Esophagus squamous epithelium (tissue), 5 donors: ENCODE results near the gene TRIM72. TPM values are rescaled to one million over a fixed set of nuclear protein-coding genes. Genes with fewer than 3 reads are reported as not detected.

Source experiments
- DNase-seq: peaks from one replicate; lab custom pipeline; 2025; lab: John Stamatoyannopoulos, UW
- H3K27ac ChIP-seq, 4 donors: fragments of 200-600 bp; sonication (generic); one replicate each; pipeline ENCODE4 v1.5.1; 2016 to 2019; ENCODE audit warnings: mild to moderate bottlenecking in 1 of 4
- H3K27me3 ChIP-seq, 4 donors: fragments of 200-600 bp; sonication (generic); 1 replicate in 3 of 4; 2 replicates in 1 of 4; pipeline versions ENCODE4 v1.5.1 to v1.6.0; 2017 to 2021; ENCODE audit warnings: antibody characterized with exemption in 1 of 4
- H3K36me3 ChIP-seq, 3 donors: fragments of 200-600 bp; sonication (generic); one replicate each; pipeline ENCODE4 v1.5.1; 2016 to 2019
- H3K4me1 ChIP-seq, 3 donors: fragments of 200-600 bp; sonication (generic); one replicate each; pipeline ENCODE4 v1.5.1; 2017 to 2019
- H3K4me3 ChIP-seq, 4 donors: fragments of 200-600 bp; sonication (generic); 1 replicate in 3 of 4; 2 replicates in 1 of 4; pipeline ENCODE4 v1.5.1; 2016 to 2019; ENCODE audit warnings: mild to moderate bottlenecking in 2 of 4, moderate library complexity in 1 of 4
- H3K9me3 ChIP-seq, 3 donors: fragments of 200-600 bp; sonication (generic); one replicate each; pipeline ENCODE4 v1.5.1; 2016 to 2019
- CTCF ChIP-seq, 6 experiments: fragments of 450-650 bp in 4 of 6; fragments of 200-600 bp in 2 of 6; sonication (generic) in 2 of 6; IDR thresholded peaks; one replicate each; pipeline ENCODE4 v1.5.1; 2016 to 2019; ENCODE audit warnings: antibody characterized with exemption in 6 of 6, mild to moderate bottlenecking in 4 of 6, moderate library complexity in 4 of 6
- POLR2A ChIP-seq, 4 donors: fragments of 450-650 bp; IDR thresholded peaks; one replicate each; pipeline ENCODE4 v1.6.1; 2017; ENCODE audit warnings: antibody characterized with exemption in 4 of 4, mild to moderate bottlenecking in 4 of 4, moderate library complexity in 3 of 4
- WGBS, 2 donors: methylation state at CpG; one replicate each; pipeline ENCODE4 v1.1.5; 2018; 5-methylcytosine and 5-hydroxymethylcytosine counted together
- intact Hi-C: fragments of 100-400 bp; cut with DNase I; formaldehyde crosslinking; loops from one replicate; pipeline ENCODE4 v1.15.0; 2022
- total RNA-seq, 4 donors: library from RNA; depleted of rRNA; stranded (reverse); fragments of >200 nt; gene quantifications; one replicate each; pipeline ENCODE4 v1.1.0, GENCODE V29; 2016
- donor health status: DM: yes; HTN: yes; CAD: no.

The TRIM72 gene
- total RNA-seq, 4 donors from 2014 or later: not detected

- Histone ChIP-seq H3K9me3 (no peaks in the 10 kb centered on the region), H3K36me3 (peaks cover 10 to 22% (median 15%) of the 10 kb centered on the region in 3 donors), H3K27ac (peak overlapping the region; percentile 95 to 99 (median 98)), H3K4me1 (peaks cover 25 to 48% (median 36%) of the 10 kb centered on the region in 3 donors), H3K4me3 (peak overlapping the region; percentile 84 to 98 (median 93)), H3K27me3 (no peaks in the 10 kb centered on the region)
- 8 to 11% methylated on average over 7 to 11 of the region's 27 CpGs for WGBS, 2 donors
- intact Hi-C loops: no loop called here
- peak in 1 of 4 donors; percentile 29 for TF ChIP-seq POLR2A (IDR thresholded peaks at IDR 0.05)
- no peak for TF ChIP-seq CTCF (IDR thresholded peaks at IDR 0.05)
- no peak for DNase-seq
Measured at GRCh38 chr16:31179219-31179746, 34.6 kb upstream of the TRIM72 start.

- peaks cover 12 to 29% (median 21%) of the 10 kb centered on the region in 3 donors for H3K36me3 ChIP-seq
- H3K4me1 ChIP-seq: peaks cover 25 to 51% (median 36%) of the 10 kb centered on the region in 3 donors
- no peaks in the 10 kb centered on the region for H3K9me3 ChIP-seq
- intact Hi-C loops: no loop called here
- 0% methylated on average over 6 to 13 of the region's 69 CpGs for WGBS, 2 donors
- H3K27ac ChIP-seq: peak within 1 kb of the TSS; percentile 95 to 99 (median 98)
- H3K4me3 ChIP-seq: peak within 1 kb of the TSS; percentile 84 to 98 (median 93)
- DNase-seq: peak; percentile 59
- peak in 3 of 6 experiments; percentile 3 to 25 (median 12) for TF ChIP-seq CTCF (IDR thresholded peaks at IDR 0.05)
- peak; percentile 78 to 100 (median 91) for TF ChIP-seq POLR2A (IDR thresholded peaks at IDR 0.05)
- H3K27me3 ChIP-seq: no peaks in the 10 kb centered on the region
Measured at GRCh38 chr16:31179747-31180459, 34.0 kb upstream of the TRIM72 start, which contains the start of gene FUS. Gene FUS, plus strand, starts transcription at chr16:31180139. Its CDS starts 76 bp downstream, at chr16:31180215.

DNA sequence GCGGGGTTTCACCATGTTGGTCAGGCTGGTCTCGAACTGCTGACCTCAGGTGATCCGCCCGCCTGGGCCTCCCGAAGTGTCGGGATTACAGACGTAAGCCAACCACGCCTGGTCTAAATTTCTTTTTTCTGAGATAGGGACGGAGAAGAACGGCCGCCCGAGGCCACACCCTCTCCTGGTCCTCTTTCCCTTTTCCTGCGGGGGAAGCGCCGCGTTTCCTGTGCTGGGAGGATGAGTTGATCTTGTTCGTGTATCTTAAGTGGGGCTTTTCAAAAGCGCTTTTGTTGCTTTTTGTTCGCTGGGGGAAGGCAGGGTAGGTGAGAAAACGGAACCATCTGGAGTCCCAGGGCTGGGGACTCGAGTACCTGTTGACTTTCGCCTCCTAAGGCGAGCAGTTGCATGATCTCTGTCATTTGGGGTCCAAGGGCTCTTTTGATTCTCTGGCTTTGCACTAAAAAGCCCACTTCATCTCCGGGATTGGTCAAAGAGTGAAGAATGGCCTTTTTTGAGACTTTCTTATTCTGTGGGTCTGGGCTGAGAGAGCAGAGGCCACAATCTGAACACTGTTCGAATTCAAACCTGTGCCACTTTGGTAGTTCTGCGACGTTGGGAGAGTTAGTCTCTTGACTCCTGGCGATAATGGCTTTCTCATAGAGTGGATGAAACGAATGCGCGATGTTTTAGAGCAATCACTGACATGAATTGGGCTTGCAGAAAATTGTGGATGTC is 32.7 kb upstream of the TRIM72 start:
- WGBS, 2 donors: 1 to 3% methylated on average over 28 to 29 of the region's 31 CpGs
- Histone ChIP-seq H3K9me3 (no peaks in the 10 kb centered on the region), H3K4me3 (peak overlapping the region; percentile 84 to 98 (median 93)), H3K36me3 (peaks cover 25 to 42% (median 34%) of the 10 kb centered on the region in 3 donors), H3K4me1 (peaks cover 25 to 63% (median 36%) of the 10 kb centered on the region in 3 donors), H3K27ac (peak overlapping the region; percentile 95 to 99 (median 98)), H3K27me3 (no peaks in the 10 kb centered on the region)
- intact Hi-C loops: no loop called here
- DNase-seq: no peak
- no peak for TF ChIP-seq POLR2A (IDR thresholded peaks at IDR 0.05)
- no peak for TF ChIP-seq CTCF (IDR thresholded peaks at IDR 0.05)

DNA sequence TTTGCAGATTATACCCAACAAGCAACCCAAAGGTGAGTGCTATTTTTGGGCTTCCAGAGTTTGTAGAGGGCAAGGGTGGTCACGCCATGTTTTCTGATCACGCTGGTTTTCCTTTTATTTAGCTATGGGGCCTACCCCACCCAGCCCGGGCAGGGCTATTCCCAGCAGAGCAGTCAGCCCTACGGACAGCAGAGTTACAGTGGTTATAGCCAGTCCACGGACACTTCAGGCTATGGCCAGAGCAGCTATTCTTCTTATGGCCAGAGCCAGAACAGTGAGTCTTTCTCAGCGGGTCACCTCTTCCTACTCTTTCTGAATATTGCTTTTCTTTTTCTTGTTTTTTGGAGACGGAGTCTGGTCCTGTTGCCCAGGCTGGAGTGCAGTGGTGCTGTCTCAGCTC is 31.5 kb upstream of the TRIM72 start:
- intact Hi-C loops: no loop called here
- H3K4me3 ChIP-seq: peak overlapping the region; percentile 10 to 98 (median 86)

More for the DNA sequence above, 31.5 kb upstream of the TRIM72 start:
- WGBS, 2 donors: 5 to 17% methylated on average over 7 of the region's 7 CpGs
- DNase-seq: no peak
- Histone ChIP-seq H3K36me3 (peaks cover 27 to 53% (median 41%) of the 10 kb centered on the region in 3 donors), H3K27ac (peak overlapping the region in 1 of 4 donors; percentile 11), H3K9me3 (no peaks in the 10 kb centered on the region), H3K4me1 (peaks cover 25 to 75% (median 36%) of the 10 kb centered on the region in 3 donors), H3K27me3 (no peaks in the 10 kb centered on the region)
- no peak for TF ChIP-seq POLR2A (IDR thresholded peaks at IDR 0.05)
- TF ChIP-seq CTCF (IDR thresholded peaks at IDR 0.05): no peak
